ENCODE measurements around the gene WEE1.

Gene WEE1

GRCh38 chr11:9535189-9535781 lies 38.2 kb upstream of the WEE1 start:
- Histone ChIP-seq H3K27ac (ENCODE audit: extremely low read depth, low read depth, low read length) (no peak overlapping the region), H3K4me3 (ENCODE audit: low read depth, low read length) (no peak overlapping the region), H3K9me3 (ENCODE audit: control insufficient read depth, insufficient read depth, low read depth, low read length) (no peaks in the 10 kb centered on the region), H3K36me3 (ENCODE audit: control insufficient read depth in 2 of 2, insufficient read depth in 1 of 2, low read length in 2 of 2) (no peaks in the 10 kb centered on the region), H3K4me1 (ENCODE audit: control insufficient read depth, insufficient read depth, low read length) (no peaks in the 10 kb centered on the region)
- CTCF ChIA-PET: interaction anchor here (0.6 to 3.4 kb wide), 43 partner anchors 10 to 1041 kb away, joined by 3 to 32 read pairs (median 5); partner anchors contain the start of gene WEE1
- POLR2A ChIA-PET: interaction anchor here (0.6 to 1.5 kb wide), 6 partner anchors 38 to 1317 kb away, joined by 3 to 18 read pairs (median 4); partner anchors contain the start of genes WEE1 and ZNF143
- TF ChIP-seq ZNF707 (tag by site-specific recombination; IDR thresholded peaks at IDR 0.05) (no peak), ZNF623 (tag by site-specific recombination; IDR thresholded peaks at IDR 0.05) (no peak), ZNF555 (tag by site-specific recombination; conservative IDR thresholded peaks at IDR 0.05) (no peak), ZNF292 (tag by site-specific recombination; IDR thresholded peaks at IDR 0.05; ENCODE audit: borderline replicate concordance, low read depth) (no peak), SP7 (tag by site-specific recombination; IDR thresholded peaks at IDR 0.05) (no peak), ZNF248 (tag by site-specific recombination; IDR thresholded peaks at IDR 0.05) (no peak), ZNF140 (tag by site-specific recombination; IDR thresholded peaks at IDR 0.05) (no peak), HOXC10 (CRISPR knock-in tag; IDR thresholded peaks at IDR 0.05) (no peak), ZNF146 (tag by site-specific recombination; IDR thresholded peaks at IDR 0.05) (no peak), MZF1 (tag by site-specific recombination; IDR thresholded peaks at IDR 0.05; ENCODE audit: borderline replicate concordance) (no peak), ZNF280D (tag by site-specific recombination; IDR thresholded peaks at IDR 0.05) (no peak), BCL11B (tag by site-specific recombination; IDR thresholded peaks at IDR 0.05; ENCODE audit: low read depth) (no peak), ZNF521 (tag by site-specific recombination; IDR thresholded peaks at IDR 0.05) (no peak), ZNF121 (tag by site-specific recombination; IDR thresholded peaks at IDR 0.05) (peak; percentile 33; the same call in 1 of the 2 replicates), ZNF549 (tag by site-specific recombination; IDR thresholded peaks at IDR 0.05) (no peak), ZNF654 (tag by site-specific recombination; IDR thresholded peaks at IDR 0.05; ENCODE audit: low read depth) (peak; percentile 24; the same call in 1 of the 2 replicates), PRDM2 (tag by site-specific recombination; IDR thresholded peaks at IDR 0.05; ENCODE audit: borderline replicate concordance) (no peak), KLF17 (tag by site-specific recombination; IDR thresholded peaks at IDR 0.05) (no peak), ZNF404 (tag by site-specific recombination; IDR thresholded peaks at IDR 0.05) (no peak), TRIM28 (IDR thresholded peaks at IDR 0.05; ENCODE audit: borderline replicate concordance, low read length) (0 out of 2 replicates have a peak, but pooled peaks have one; percentile 34), ZNF660 (tag by site-specific recombination; IDR thresholded peaks at IDR 0.05) (peak; percentile 45; the same call in 1 of the 2 replicates), BCL11A (tag by site-specific recombination; IDR thresholded peaks at IDR 0.05; ENCODE audit: low read depth) (no peak), ZNF514 (tag by site-specific recombination; IDR thresholded peaks at IDR 0.05) (no peak), ZNF341 (tag by site-specific recombination; IDR thresholded peaks at IDR 0.05; ENCODE audit: low read depth) (0 out of 2 replicates have a peak, but pooled peaks have one; percentile 20), ZNF23 (tag by site-specific recombination; IDR thresholded peaks at IDR 0.05; ENCODE audit: borderline replicate concordance) (no peak), ZNF544 (tag by site-specific recombination; IDR thresholded peaks at IDR 0.05) (no peak), IKZF3 (tag by site-specific recombination; IDR thresholded peaks at IDR 0.05) (0 out of 2 replicates have a peak, but pooled peaks have one; percentile 34), ZNF639 (tag by site-specific recombination; IDR thresholded peaks at IDR 0.05) (no peak)

Data from HEK293 (cell line).